ENCODE data around the gene MPDZ. TPM values are rescaled to one million over a fixed set of nuclear protein-coding genes. Genes with fewer than 3 reads are reported as not detected.

MPDZ gene
- total and polyA plus RNA-seq, 2 of the 4 experiments (the other 2 are of a cell fraction), result 18.8 to 39.3 TPM

- peaks cover 3% of the 10 kb centered on the region; the same call in 1 of the 2 replicates for H3K4me1 ChIP-seq (ENCODE audit: control insufficient read depth, insufficient read depth, low read length)
- ChIA-PET CTCF (no interaction called here), POLR2A (ENCODE audit: unreplicated experiment) (no interaction called here)
- WGBS, 2 experiments (ENCODE audit: extremely low coverage in 2 of 2, insufficient read length in 1 of 2), result no CpG with 5 or more reads among the region's 5 CpGs
- no peak overlapping the region for H4K5ac ChIP-seq (ENCODE audit: low read depth, low read length)
- no peak for DNase-seq
- no peak overlapping the region for H4K91ac ChIP-seq (ENCODE audit: insufficient read depth, low read depth, low read length)
- H3K4me3 ChIP-seq (ENCODE audit: insufficient read depth, low read depth, low read length), result no peak overlapping the region
- H2BK15ac ChIP-seq (ENCODE audit: low read depth, low read length), result no peak overlapping the region
- ATAC-seq (ENCODE audit: low read depth), result no peak
- H3K9me3 ChIP-seq (ENCODE audit: control insufficient read depth, insufficient read depth, low read length), result no peaks in the 10 kb centered on the region
- H3K9me1 ChIP-seq (ENCODE audit: insufficient read depth, low read length), result no peaks in the 10 kb centered on the region; the same call in none of the 2 replicates
- dilution Hi-C loops (cut with HindIII; ENCODE audit: low sequenced_read_pairs, unreplicated experiment), result no loop called here
- H3K23ac ChIP-seq (ENCODE audit: low read depth, low read length), result no peak overlapping the region
- H3K27ac ChIP-seq (ENCODE audit: insufficient read depth, low read length), result no peak overlapping the region
- H3K27me3 ChIP-seq (ENCODE audit: control insufficient read depth, insufficient read depth, low read length), result no peaks in the 10 kb centered on the region
- H2AFZ ChIP-seq (replicated peaks; ENCODE audit: low read length, poor library complexity), result no peak overlapping the region
- H4K8ac ChIP-seq (ENCODE audit: low read depth in 2 of 2, low read length in 2 of 2), result no peak overlapping the region
- H4K20me1 ChIP-seq (ENCODE audit: insufficient read depth, low read length), result no peaks in the 10 kb centered on the region
- H2BK120ac ChIP-seq (ENCODE audit: low read depth, low read length), result no peak overlapping the region
- no peak overlapping the region for H3K56ac ChIP-seq (ENCODE audit: extremely low read depth, insufficient read depth, low read length)
- no peak overlapping the region for H3K18ac ChIP-seq (ENCODE audit: low read depth, low read length)
- in situ Hi-C loops (cut with MboI; ENCODE audit: low sequenced_read_pairs), result no loop called here
- no TSS peak for BruUV-seq (replicated peaks)
- no peak overlapping the region for H2AK9ac ChIP-seq (replicated peaks; ENCODE audit: low read depth, low read length, poor library complexity)
- no peak overlapping the region for H2BK5ac ChIP-seq (ENCODE audit: low read depth, low read length, poor library complexity, severe bottlenecking)
- H2AK5ac ChIP-seq (ENCODE audit: low read depth, low read length), result no peak overlapping the region
- no peaks in the 10 kb centered on the region for H3K79me1 ChIP-seq (ENCODE audit: low read depth in 1 of 2, low read length in 2 of 2)
- H3K4me2 ChIP-seq (ENCODE audit: low read depth, low read length), result no peak overlapping the region
- H3K4ac ChIP-seq (ENCODE audit: low read depth, low read length), result no peak overlapping the region
- H3K14ac ChIP-seq (replicated peaks; ENCODE audit: low read depth, low read length), result no peak overlapping the region
- no peak overlapping the region for H2BK20ac ChIP-seq (ENCODE audit: low read depth, low read length)
- intact Hi-C loops (cut with micrococcal nuclease), result no loop called here
- peaks cover 10% of the 10 kb centered on the region for H3K36me3 ChIP-seq (ENCODE audit: control insufficient read depth, insufficient read depth, low read length)
- no peak for TF ChIP-seq SMC3 (IDR thresholded peaks at IDR 0.05; ENCODE audit: low read depth, low read length)
- TF ChIP-seq MXI1 (IDR thresholded peaks at IDR 0.05; ENCODE audit: borderline replicate concordance, low read depth, low read length), result no peak
- no peak for TF ChIP-seq BHLHE40 (IDR thresholded peaks at IDR 0.05; ENCODE audit: low read depth, low read length)
- no peak for TF ChIP-seq NFE2L2 (IDR thresholded peaks at IDR 0.05; ENCODE audit: low read depth, low read length)
- H3K9ac ChIP-seq (ENCODE audit: low read depth, low read length), result no peak overlapping the region
These were observed 169.7 kb downstream of the MPDZ start for GRCh38 chr9:13109781-13110180.
